NCI-H2171 (cell line): Measurements from ENCODE around the gene SLC12A4.
"Not testable (repeated sequence)": the region's sequence is repeated elsewhere in the genome, so short reads cannot be mapped to it uniquely, and the experiment has no call there.

Source experiments
- DNase-seq: peaks from one replicate; lab custom pipeline; 2025; lab: John Stamatoyannopoulos, UW

The SLC12A4 gene

GRCh38 chr16:67968400-67969253, at the start of gene SLC12A4:
Gene SLC12A4 (minus strand): TSS chr16:67968637. CDS start chr16:67968553, 84 bp downstream.
- peak; percentile 56 for DNase-seq

GRCh38 chr16:68015681-68016080, 47.2 kb upstream of the SLC12A4 start, which contains the start of gene DPEP2NB:
Gene DPEP2NB (minus strand): TSS chr16:68015911. CDS start chr16:68015770, 141 bp downstream.
- no peak for DNase-seq

GRCh38 chr16:68013440-68013839, 45.0 kb upstream of the SLC12A4 start:
- DNase-seq: no peak

GRCh38 chr16:68009872-68010271, 41.4 kb upstream of the SLC12A4 start:
- DNase-seq: not testable (repeated sequence)

- DNase-seq: no peak
Observed at GRCh38 chr16:68009157-68009735, 40.8 kb upstream of the SLC12A4 start.

GRCh38 chr16:68005786-68006286, 37.4 kb upstream of the SLC12A4 start:
- no peak for DNase-seq

GRCh38 chr16:68005211-68005610, 36.8 kb upstream of the SLC12A4 start:
- DNase-seq: no peak

DNA sequence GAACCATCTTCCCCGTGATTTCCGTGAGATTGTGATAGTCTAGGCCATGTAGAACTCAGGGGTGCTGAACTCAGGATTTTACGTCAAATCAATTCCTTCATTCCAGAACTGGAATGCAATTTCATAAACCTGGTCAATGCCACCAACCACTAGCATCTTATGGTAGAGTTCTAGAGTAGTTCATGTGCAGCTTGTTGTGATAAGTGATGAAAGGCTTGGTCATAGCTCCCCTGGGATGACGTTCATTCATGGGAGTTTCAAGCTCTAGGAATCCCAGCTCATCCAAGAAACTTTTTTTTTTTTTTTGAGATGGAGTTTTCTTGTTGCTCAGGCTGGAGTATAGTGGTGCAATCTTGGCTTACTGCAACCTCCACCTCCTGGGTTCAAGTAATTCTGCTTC, 34.6 kb upstream of the SLC12A4 start:
- no peak for DNase-seq

GRCh38 chr16:68000450-68000849, 32.0 kb upstream of the SLC12A4 start:
- DNase-seq: no peak

DNA sequence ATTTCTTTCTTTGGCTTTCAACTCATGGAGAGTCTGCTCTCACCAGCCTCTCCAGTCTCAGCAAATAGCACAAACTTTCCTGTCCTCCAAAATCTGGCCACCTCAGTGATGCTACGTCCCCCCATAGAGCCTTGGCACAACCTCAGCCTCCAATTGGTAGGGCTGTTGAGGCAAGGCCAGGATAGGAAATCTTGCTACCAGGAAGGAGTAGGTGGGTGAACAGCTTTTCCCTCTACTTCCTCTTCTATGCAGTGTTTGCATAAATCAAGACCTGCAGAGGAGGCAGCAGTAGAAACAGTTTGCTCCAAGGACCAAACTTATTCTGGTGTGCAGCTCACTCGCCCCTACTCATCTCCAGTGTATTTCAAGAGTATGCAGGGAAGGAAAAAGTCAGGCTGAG, 31.5 kb upstream of the SLC12A4 start:
- no peak for DNase-seq

DNA sequence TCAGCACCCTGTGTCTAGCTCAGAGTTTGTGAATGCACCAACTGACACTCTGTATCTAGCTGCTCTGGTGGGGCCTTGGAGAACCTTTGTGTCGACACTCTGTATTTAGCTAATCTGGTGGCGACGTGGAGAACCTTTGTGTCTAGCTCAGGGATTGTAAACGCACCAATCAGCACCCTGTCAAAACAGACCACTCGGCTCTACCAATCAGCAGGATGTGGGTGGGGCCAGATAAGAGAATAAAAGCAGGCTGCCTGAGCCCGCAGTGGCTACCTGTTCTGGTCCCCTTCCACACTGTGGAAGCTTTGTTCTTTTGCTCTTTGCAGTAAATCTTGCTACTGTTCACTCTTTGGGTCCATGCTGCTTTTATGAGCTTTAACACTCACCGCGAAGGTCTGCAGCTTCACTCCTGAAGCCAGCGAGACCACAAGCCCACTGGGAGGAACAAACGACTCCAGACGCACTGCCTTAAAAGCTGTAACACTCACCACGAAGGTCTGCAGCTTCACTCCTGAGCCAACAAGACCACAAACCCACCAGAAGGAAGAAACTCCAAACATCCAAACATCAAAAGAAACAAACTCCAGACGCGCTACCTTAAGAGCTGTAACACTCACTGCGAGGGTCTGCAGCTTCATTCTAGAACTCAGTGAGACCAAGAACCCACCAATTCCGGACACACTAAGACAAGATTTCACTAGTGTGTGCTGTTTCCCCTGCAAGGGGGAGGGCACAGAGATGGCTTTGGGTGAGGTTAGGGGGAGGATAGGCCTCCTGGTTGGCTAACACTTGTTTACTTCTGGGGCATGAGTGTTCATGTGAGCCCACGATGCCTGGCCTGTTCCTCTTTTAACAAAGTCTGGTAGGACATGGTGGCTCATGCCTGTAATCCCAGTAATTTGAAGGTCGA, 30.6 kb upstream of the SLC12A4 start, which contains the start of gene DPEP2:
DPEP2 (minus strand) TSS at position 706 of the 910 bp plus-strand sequence. CDS start 6,272 bp downstream, outside the sequence.
- not testable (repeated sequence) for DNase-seq

DNA sequence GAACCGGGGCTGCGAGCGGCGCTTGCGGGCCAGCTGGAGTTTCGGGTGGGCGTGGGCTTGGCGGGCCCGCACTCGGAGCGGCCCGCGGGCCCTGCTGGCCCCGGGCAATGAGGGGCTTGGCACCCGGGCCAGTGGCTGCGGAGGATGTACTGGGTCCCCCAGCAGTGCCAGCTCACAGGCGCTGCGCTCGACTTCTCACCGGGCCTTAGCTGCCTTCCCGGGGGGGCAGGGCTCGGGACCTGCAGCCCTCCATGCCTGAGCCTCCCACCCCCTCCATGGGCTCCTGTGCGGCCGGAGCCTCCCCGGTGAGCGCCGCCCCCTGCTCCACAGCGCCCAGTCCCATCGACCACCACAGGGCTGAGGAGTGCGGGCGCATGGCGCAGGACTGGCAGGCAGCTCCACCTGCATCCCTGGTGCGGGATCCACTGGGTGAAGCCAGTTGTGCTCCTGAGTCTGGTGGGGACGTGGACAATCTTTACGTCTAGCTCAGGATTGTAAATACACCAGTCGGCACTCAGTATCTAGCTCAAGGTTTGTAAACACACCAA, 29.9 kb upstream of the SLC12A4 start:
- DNase-seq: not testable (repeated sequence)

DNA sequence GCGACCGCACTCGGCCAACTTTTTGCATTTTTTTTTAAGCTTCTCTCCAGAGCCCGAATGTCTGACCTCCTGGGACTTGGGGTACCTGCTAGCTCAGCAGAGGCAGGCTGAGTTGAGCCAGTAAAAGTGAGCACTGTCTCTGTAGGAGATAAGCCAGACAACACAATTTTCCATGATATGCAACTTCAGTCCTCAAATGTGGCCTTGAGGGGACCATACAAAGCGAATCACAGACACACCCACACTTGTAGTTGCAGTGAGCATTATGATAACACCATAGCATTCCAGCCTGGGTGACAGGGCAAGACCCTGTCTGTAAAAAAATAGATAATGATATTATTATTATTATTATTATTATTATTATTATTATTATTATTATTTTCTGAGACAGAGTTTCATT, 28.2 kb upstream of the SLC12A4 start:
- DNase-seq: no peak

DNA sequence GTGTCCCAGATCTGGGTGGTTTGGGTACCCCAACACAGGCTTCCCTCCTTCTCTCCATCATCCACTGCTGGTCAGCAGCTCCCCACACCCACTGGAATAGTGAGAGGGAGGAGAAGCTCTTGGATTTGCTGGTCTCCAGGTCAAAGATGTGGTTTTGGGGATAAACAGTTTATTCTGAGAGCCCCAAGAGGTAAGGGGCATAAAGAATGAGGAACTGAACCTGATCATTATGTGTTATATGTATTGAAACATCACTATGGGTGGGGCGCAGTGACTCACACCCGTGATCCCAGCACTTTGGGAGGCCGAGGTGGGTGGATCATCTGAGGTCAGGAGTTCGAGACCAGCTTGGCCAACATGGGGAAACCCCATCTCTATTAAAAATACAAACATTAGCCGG, 27.0 kb upstream of the SLC12A4 start:
- DNase-seq: no peak

GRCh38 chr16:67994040-67994408, 25.6 kb upstream of the SLC12A4 start:
- not testable (repeated sequence) for DNase-seq

GRCh38 chr16:67993207-67994039, 25.0 kb upstream of the SLC12A4 start:
- DNase-seq: peak; percentile 52

DNA sequence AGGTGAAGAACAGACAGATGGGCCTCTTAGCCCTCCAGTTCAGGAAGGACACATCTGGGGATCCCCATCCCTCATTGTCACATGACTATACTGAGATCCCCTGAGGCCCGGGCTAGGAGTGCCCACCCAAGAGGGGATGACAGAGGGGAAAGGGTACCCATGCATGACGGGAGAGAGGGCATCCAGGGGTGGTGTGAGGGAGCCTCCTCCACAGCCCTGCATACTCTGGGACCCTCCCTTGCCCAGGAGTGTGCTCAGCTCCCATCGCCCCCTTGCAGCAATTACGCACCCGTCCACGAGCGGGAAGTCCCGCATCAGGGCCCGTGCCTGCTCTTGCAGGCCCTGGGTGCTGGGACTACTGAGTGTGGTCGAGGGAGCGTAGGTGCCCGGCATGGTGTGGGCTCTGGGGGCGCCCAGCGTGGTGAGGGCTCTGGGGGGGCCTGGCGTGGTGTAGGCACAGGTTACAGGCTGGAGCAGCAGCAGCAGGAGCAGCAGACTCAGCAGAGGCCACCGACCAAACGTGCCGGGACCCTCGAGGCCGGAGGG, 24.3 kb upstream of the SLC12A4 start:
- DNase-seq: no peak

GRCh38 chr16:67990018-67990386, 21.6 kb upstream of the SLC12A4 start:
- DNase-seq: no peak

GRCh38 chr16:67989322-67990017, 21.0 kb upstream of the SLC12A4 start:
- no peak for DNase-seq

- DNase-seq: no peak
Observed at GRCh38 chr16:67988675-67989074, 20.2 kb upstream of the SLC12A4 start.
